ENCODE data around the gene RADIL.

The RADIL gene

DNA sequence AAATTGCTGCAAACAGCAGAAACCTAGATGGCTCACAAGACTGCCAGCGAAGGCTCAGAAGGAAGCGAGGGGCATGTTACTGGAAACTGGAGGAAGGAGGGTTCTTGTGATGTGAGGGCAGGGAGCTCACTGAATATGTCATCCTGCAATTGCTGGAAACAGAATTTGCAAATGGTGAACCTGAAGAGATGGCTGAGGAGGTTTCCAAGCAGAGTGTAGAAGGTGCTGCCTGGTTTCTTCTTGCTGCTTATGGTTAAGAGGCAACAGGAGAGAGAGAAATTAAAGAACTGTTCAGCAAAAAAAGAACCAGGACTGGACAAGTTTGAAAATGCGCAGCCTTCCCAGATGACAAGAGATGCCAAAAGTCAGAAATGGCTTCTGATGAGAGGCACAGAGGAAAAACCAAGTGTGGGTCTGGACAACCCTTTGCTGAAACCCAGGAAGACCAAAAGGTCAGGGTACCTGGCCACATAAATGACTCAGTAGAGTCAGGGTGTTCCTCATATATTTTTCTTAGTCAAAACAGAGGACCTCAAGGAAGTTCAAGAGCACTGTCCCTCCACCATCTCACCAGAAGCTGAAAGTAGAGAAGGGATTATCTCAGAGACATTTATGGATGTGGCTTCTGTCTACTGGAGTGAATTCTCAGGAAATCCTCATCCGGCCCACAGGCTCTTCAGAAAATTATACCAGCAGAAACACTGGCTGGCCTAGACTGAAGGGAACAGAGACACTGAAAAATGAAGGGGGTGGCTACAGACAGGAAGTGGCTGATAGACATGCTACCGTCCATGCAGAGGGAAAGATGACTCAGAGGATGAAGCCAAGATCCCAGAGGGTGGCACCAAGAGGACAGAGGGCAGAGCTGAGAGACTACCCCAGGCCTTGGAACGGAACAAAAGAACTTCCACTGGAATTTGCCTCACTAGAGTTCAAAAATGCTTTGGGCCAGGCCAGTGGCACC lies 31.8 kb downstream of the RADIL start:
- FAIRE-seq: no peak

GRCh38 chr7:4850262-4850795 lies 33.2 kb downstream of the RADIL start:
- no peak for FAIRE-seq

GRCh38 chr7:4849390-4849789 lies 34.1 kb downstream of the RADIL start:
- FAIRE-seq: no peak

GRCh38 chr7:4845740-4846142 lies 37.8 kb downstream of the RADIL start:
- FAIRE-seq: no peak

GRCh38 chr7:4842319-4843064 lies 41.0 kb downstream of the RADIL start:
- FAIRE-seq: no peak

- FAIRE-seq: no peak
Observed at GRCh38 chr7:4841836-4842235, 41.7 kb downstream of the RADIL start.

- no peak for FAIRE-seq
Observed at GRCh38 chr7:4841007-4841784, 42.3 kb downstream of the RADIL start.

GRCh38 chr7:4840079-4840501 lies 43.4 kb downstream of the RADIL start:
- FAIRE-seq: no peak

GRCh38 chr7:4838626-4839334 lies 44.7 kb downstream of the RADIL start:
- no peak for FAIRE-seq

GRCh38 chr7:4837803-4838625 lies 45.5 kb downstream of the RADIL start:
- FAIRE-seq: no peak

- FAIRE-seq: no peak
Observed at GRCh38 chr7:4837041-4837802, 46.3 kb downstream of the RADIL start.

GRCh38 chr7:4836206-4836661 lies 47.3 kb downstream of the RADIL start:
- FAIRE-seq: no peak

GRCh38 chr7:4835398-4836205 lies 47.9 kb downstream of the RADIL start:
- no peak for FAIRE-seq

GRCh38 chr7:4834601-4835397 lies 48.7 kb downstream of the RADIL start:
- FAIRE-seq: no peak

DNA sequence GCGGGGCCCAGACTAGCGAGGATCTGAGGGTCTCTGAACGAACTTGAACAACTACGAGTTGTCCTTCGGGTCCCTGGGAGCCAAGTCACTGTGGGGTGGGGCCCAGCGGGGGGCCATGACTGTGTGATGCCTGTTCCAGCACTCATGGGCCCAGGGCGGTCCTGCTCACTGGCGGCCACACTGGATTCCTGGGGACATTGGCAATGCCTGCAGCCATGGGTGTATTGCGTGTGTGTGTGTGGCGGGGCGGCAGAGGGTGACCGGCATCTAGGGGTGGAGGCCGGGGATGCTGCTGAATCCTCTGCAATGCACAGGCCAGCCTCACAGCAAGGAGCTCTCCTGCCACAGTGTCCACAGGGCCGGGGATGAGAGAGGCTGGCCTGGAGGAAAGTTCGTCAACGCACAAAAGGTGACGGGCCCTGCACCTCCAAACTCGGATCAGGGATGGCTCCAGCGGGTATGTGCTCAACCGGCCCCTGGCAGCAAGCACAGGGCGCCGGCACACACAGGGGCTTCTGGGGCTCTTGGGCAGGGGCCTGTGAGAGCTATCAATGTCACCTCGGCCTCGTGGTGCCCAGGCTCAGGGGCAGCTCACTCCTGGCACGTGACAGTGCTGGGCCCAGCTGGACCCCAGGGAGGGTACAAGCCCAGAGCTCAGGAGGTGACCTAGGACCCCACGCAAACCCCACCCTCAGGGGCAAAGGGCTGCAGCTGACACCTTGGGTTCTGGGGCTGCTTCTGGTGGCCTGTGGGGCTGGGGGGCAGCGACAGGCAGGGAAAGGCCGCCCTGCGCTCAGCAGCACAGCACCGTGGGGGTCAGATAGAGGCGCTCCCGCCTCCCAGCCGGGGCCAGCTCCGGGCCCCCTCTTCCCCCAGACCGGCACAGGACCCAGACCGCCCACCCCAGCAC lies 49.6 kb downstream of the RADIL start:
- no peak for FAIRE-seq

DNA sequence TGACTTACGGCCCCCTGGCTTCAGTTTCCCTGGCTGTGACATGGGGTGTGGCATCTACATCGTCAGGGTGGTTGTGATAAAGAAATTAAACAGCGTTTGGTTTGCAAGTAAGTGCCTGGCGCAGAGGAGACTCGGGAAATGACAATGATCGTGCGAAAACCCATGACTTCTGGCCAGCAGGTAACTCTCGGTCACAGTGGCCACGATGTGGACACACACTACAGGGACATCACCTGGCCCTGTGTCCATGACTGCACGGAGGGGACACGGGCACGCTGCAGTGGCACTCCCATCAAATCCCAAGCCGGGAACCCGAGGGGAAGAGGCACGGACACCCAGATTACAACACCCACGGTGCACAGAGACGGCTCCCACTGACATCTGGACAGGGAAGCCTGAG lies 50.3 kb downstream of the RADIL start:
- no peak for FAIRE-seq

DNA sequence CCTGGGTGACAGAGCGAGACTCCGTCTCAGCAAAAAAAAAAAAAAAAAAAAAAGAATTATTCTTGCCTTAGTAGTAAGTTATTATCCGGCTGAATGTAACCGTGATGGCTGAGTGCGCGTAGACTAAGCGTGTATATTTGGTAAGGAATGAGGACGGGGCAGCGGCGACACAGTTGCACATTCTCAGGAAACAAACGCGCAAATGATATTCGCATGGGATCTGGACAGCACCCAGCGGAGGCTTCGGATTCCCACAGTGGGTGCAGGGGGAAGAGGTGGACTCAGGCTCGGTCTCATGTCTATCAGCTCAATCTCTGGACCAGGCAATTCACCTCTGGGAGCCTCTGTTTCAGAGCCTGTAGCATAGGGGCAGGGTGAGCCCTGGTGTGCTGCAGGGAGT lies 50.8 kb downstream of the RADIL start:
- no peak for FAIRE-seq
